ENCODE data around the gene SMIM22. TPM values are rescaled to one million over a fixed set of nuclear protein-coding genes. Genes with fewer than 3 reads are reported as not detected.

The SMIM22 gene, protein sequence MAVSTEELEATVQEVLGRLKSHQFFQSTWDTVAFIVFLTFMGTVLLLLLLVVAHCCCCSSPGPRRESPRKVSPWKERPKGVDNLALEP
- total RNA-seq (2014; rRNA removed; shearing (Covaris generic)), result not detected in 2 replicates

DNA sequence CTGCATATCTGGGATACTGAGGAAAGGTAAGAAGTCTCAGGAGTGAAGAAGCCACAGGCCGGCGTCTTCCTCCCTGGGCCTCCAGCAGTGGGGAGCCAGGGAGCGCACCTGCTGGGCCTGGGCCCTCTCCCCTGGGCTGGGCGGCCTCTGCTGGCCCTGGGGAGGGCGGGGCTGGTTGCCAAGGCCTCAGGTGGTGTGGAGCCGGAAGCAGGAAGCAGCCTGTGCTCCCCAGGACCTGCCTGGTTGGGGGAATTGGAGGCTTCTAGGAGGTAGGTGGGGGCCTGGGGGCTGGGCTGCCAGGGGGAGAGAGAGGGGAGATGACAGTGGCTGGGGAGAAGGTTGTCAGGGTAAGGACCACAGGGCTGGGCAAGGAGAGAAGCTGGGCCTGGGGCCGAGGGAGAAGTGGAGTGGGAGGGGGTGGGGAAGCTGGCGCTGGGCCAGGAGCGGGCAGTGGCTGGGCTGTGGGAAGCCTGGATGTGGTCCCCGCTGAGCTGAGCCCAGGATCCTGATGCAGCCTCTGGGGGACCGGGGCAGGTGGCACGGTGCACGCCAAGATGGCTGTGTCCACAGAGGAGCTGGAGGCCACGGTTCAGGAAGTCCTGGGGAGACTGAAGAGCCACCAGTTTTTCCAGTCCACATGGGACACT lies at the start of gene SMIM22:
Gene SMIM22, plus strand, starts transcription at position 189 of the 647 bp plus-strand sequence. Its CDS starts 366 bp downstream, at position 555.
- Histone ChIP-seq H3K4me3 (ENCODE audit: insufficient read depth, low read depth, low read length) (no peak within 1 kb of the TSS), H3K36me3 (replicated peaks; ENCODE audit: control insufficient read depth, insufficient read depth, low read length) (no peaks in the 10 kb centered on the region; the same call in 1 of the 2 replicates), H3K27me3 (ENCODE audit: control insufficient read depth, insufficient read depth, low read length) (no peaks in the 10 kb centered on the region)
- no peak for DNase-seq

DNA sequence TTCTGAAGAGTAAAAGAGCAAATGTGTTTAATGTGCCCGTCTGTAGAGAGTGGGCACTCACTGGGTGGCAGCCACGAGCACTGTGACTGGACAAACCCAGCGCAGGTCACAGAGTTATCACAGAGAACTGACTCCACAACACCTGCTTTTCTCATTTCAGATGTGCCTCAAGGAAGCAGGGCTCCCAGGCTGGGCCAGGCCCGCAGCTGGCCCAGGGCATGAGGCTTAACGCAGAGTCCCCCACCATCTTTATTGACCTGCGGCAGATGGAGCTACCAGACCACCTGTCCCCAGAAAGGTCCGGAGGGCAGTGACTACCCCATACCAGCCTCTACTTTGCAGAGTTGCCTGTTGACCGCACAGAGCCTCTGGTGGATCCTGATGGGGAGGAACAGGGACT lies 49.0 kb upstream of the SMIM22 start:
- H3K4me3 ChIP-seq (ENCODE audit: insufficient read depth, low read depth, low read length), result no peak overlapping the region
- no peak for DNase-seq
- H3K36me3 ChIP-seq (replicated peaks; ENCODE audit: control insufficient read depth, insufficient read depth, low read length), result peaks cover 3% of the 10 kb centered on the region
- no peaks in the 10 kb centered on the region for H3K27me3 ChIP-seq (ENCODE audit: control insufficient read depth, insufficient read depth, low read length)

DNA sequence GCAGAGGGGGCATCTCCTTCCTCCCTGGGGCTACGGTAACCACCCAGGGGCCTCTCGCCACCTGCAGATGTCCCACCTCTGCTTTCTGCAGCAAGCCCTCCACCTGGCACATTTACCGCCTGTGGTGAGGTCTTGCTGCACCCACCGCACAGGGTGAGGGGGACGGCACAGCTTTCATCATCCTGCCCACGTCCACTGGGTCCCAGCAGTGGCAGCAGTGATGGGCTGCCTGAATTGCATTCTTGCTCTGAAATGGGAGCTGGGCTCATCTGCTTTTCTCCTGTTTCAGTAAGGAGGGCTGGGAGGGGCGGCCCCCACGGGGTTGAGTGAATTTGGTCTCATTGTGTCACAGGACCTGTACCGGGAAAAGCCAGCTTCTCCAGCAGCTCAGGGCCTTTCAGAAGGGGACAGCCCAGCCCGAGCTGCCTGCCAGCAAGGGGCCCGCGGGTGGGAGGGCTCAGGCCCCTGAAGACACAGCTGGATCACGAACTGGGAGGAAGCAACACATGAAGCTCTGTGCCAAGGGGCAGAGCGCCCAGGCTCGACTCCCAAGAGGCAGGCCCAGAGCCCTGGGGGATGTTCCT lies 48.1 kb upstream of the SMIM22 start:
- DNase-seq, result peak; percentile 66
- Histone ChIP-seq H3K36me3 (replicated peaks; ENCODE audit: control insufficient read depth, insufficient read depth, low read length) (peaks cover 7% of the 10 kb centered on the region), H3K4me3 (ENCODE audit: insufficient read depth, low read depth, low read length) (no peak overlapping the region), H3K27me3 (ENCODE audit: control insufficient read depth, insufficient read depth, low read length) (no peaks in the 10 kb centered on the region)

DNA sequence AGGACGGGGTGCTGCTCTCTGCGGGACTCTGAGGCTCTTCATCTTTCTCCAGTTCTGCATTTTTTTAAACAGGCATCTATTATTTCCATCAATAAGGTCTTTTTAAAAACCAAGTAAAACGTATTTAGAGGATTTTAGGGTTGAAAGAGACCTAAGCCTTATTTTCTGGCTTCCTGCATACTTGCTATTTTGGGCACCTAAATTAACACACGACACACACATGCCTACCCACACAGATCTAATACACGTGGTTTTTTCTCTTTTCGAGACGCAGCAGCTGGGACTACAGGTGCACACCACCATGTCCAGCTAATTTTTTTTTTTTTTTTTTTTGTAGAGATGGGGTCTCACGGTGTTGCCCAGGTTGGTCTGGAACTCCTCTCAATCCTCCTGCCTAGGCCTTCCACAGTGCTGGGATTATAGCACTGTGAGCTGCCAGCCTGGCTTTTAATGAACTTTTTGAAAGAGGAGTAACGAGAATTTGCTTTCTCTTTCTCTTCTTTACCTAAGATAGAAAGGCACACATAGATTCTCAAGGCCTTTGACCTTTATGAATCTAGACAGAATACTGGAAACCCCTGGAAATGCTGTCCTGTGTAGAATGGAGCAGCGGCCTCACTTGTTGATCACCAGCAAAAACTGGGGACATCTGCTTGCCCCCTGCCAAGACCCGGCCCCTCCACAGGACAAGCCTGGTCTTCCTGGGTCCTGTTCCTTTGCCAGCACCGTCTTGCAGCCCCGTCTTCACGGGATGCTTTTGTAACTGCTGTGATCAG lies 47.1 kb upstream of the SMIM22 start:
- peaks cover 10% of the 10 kb centered on the region for H3K36me3 ChIP-seq (replicated peaks; ENCODE audit: control insufficient read depth, insufficient read depth, low read length)
- no peaks in the 10 kb centered on the region for H3K27me3 ChIP-seq (ENCODE audit: control insufficient read depth, insufficient read depth, low read length)
- DNase-seq, result no peak
- H3K4me3 ChIP-seq (ENCODE audit: insufficient read depth, low read depth, low read length), result no peak overlapping the region

DNA sequence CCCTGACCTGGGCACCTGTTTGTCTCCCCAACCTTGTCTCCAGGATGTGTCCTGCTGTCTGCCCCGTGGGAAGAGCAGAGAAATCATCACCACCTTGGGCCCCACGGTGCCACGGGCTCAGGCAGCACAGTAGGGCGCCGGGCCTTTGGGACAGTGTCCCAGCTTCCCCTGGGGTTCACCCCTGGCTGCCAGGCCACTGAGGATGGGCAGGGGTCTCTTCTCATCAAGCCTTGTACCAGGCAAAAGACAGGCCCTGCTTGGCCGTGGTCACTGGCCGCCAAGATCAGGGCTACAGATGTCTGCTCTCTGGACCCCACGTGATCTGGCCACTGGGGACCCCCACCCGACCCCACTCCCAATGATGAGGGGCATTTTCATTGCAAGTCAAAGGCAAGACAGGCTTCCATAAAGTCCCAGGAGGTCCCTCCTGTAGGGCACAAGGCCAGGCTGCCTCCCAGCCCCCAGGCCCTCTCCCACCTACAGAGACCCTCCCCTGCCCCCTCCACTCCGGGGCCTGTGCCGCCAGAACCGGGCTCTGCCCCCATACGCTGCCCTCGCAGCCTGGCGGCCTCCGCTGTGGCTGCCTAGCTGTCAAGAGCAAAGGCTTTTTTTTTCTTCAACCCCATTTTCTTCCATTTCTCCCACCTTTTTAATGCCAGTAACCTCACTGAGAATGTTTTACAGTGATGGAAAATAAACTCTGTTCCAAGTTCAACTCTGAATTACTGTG lies 46.3 kb upstream of the SMIM22 start:
- no peak for DNase-seq
- no peak overlapping the region for H3K4me3 ChIP-seq (ENCODE audit: insufficient read depth, low read depth, low read length)
- H3K27me3 ChIP-seq (ENCODE audit: control insufficient read depth, insufficient read depth, low read length), result no peaks in the 10 kb centered on the region
- H3K36me3 ChIP-seq (replicated peaks; ENCODE audit: control insufficient read depth, insufficient read depth, low read length), result peaks cover 13% of the 10 kb centered on the region

DNA sequence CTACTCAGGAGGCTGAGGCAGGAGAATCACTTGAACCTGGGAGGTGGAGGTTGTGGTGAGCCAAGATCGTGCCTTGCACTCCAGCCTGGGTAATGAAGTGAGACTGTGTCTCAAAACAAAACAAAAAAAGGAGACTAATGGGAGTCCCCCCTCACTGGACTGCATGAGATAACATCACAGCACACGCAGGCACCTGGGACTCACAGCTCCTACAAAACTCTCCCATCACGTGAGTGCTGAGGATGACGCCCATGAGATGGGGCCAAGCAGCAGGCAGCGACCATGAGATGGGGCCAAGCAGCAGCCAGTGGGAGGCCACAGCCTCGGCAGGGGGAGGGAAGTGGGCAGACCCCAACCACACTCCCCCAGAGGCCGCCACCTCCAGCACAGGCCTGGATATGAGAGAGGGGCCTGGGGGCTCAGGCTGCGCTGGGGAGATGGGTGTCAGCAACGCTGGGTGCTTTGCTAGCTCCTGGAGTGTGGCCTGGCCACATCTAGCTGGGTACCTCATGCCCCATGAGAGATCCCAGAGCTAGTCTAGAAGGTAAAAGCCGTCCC lies 45.4 kb upstream of the SMIM22 start:
- no peak for DNase-seq
- Histone ChIP-seq H3K27me3 (ENCODE audit: control insufficient read depth, insufficient read depth, low read length) (no peaks in the 10 kb centered on the region), H3K36me3 (replicated peaks; ENCODE audit: control insufficient read depth, insufficient read depth, low read length) (peaks cover 14% of the 10 kb centered on the region), H3K4me3 (ENCODE audit: insufficient read depth, low read depth, low read length) (no peak overlapping the region)

DNA sequence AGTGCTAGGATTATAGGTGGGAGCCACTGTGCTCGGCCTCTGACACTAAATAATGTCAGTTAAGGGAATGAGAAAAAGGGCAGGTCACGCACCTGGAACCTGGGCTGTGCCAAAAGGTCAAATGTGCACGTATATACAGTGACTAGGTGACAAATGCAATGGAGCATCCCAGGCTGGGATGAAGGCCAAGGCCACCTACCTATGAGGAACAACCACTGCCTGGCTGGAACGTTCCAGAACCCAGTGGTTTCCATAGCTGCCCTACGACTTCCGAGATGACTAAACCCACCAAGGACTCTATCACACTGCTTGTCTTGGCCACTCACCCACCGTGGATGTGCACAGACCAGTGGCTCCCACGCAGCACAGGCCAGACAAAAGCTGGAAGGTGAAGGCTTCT lies 44.3 kb upstream of the SMIM22 start:
- no peak for DNase-seq
- H3K27me3 ChIP-seq (ENCODE audit: control insufficient read depth, insufficient read depth, low read length), result no peaks in the 10 kb centered on the region
- H3K4me3 ChIP-seq (ENCODE audit: insufficient read depth, low read depth, low read length), result no peak overlapping the region
- peaks cover 19% of the 10 kb centered on the region for H3K36me3 ChIP-seq (replicated peaks; ENCODE audit: control insufficient read depth, insufficient read depth, low read length)

DNA sequence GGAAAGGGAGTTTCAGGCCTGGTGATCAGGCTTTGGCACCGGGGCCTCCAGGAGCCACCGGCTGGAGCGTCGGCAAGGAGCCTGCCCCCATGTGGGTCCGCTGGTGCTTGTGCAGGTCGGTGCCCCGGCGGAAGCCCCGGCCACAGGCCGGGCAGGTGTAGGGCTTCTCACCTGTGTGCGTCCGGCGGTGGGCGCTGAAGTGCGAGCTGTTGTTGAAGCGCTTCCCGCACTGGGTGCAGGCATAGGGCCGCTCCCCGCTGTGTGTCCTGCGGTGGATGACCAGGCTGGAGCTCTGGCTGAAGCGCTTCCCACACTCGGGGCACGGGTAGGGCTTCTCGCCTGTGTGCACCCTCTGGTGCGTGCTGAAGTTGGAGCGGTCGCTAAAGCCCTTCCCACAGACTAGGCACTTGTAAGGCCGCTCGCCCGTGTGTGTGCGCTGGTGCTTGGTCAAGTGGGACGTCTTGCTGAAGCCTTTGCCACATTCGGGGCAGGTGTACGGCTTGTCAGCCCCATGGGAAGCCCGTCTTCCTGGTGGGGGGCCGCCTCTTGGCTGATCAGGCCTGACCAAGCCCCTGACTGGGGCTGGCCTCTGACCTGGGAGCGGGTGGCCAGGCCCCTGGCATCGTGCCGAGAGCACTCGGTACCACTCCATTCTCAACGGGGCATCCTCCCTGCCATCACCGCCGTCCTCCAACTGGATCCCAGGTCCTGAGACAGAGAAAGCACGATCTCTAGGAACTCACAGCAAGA lies 42.6 kb upstream of the SMIM22 start:
- H3K36me3 ChIP-seq (replicated peaks; ENCODE audit: control insufficient read depth, insufficient read depth, low read length), result peaks cover 19% of the 10 kb centered on the region
- DNase-seq, result peak; percentile 46
- H3K27me3 ChIP-seq (ENCODE audit: control insufficient read depth, insufficient read depth, low read length), result no peaks in the 10 kb centered on the region
- no peak overlapping the region for H3K4me3 ChIP-seq (ENCODE audit: insufficient read depth, low read depth, low read length)

DNA sequence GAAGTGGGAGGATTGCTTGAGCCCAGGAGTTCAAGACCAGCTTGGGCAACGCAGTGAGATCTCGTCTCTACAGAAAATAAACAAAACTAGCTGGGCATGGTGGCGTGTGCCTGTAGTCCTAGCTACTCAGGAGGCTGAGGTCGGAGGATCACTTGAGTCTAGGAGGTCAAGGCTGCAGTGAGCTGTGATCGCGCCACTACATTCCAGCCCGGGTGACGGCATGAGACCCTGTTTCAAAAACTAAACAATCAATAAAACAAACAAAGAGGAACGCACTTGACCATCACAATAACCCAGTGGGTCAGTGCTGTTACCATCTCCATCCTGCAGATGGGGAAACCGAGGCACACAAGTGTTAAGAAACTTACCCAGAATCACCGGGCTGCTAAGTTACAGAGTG lies 41.9 kb upstream of the SMIM22 start:
- H3K36me3 ChIP-seq (replicated peaks; ENCODE audit: control insufficient read depth, insufficient read depth, low read length), result peaks cover 19% of the 10 kb centered on the region
- no peaks in the 10 kb centered on the region for H3K27me3 ChIP-seq (ENCODE audit: control insufficient read depth, insufficient read depth, low read length)
- no peak overlapping the region for H3K4me3 ChIP-seq (ENCODE audit: insufficient read depth, low read depth, low read length)
- no peak for DNase-seq

DNA sequence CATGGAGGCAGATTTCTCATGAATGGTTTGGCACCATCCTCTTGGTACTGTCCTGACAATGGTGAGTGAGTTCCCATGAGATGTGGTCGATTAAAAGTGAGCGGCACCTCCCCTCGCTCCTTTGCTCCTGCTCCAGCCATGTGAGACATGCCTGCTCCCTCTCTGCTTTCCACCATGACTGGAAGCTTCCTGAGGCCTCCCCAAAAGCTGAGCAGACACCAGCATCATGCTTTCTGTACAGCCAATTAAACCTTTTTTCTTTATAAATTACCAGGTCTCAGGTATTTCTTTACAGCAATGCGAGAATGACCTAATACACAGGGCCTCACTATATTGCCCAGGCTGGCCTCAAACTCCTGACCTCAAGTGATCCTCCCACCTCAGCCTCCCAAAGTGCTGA lies 40.3 kb upstream of the SMIM22 start:
- Histone ChIP-seq H3K36me3 (replicated peaks; ENCODE audit: control insufficient read depth, insufficient read depth, low read length) (peaks cover 25% of the 10 kb centered on the region), H3K27me3 (ENCODE audit: control insufficient read depth, insufficient read depth, low read length) (no peaks in the 10 kb centered on the region), H3K4me3 (ENCODE audit: insufficient read depth, low read depth, low read length) (no peak overlapping the region)
- DNase-seq, result no peak

DNA sequence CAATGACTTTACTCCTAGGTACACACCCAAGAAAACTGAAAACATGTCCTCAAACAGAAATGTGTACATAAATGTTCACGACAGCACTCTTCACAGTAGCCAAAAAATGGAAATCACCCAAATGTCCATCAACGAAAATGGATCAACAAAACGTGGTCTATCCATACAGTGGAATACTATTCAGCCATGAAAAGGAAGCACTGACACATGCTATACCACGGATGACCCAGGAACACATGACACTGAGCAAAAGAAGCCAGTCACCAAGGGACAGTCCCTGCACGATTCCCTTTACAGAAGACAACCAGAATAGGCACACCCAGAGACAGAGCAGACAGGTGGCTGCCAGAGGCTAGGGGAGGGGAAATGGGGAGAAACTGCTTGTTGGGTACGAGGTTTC lies 39.5 kb upstream of the SMIM22 start:
- Histone ChIP-seq H3K36me3 (replicated peaks; ENCODE audit: control insufficient read depth, insufficient read depth, low read length) (peaks cover 31% of the 10 kb centered on the region), H3K4me3 (ENCODE audit: insufficient read depth, low read depth, low read length) (no peak overlapping the region), H3K27me3 (ENCODE audit: control insufficient read depth, insufficient read depth, low read length) (no peaks in the 10 kb centered on the region)
- DNase-seq, result no peak

DNA sequence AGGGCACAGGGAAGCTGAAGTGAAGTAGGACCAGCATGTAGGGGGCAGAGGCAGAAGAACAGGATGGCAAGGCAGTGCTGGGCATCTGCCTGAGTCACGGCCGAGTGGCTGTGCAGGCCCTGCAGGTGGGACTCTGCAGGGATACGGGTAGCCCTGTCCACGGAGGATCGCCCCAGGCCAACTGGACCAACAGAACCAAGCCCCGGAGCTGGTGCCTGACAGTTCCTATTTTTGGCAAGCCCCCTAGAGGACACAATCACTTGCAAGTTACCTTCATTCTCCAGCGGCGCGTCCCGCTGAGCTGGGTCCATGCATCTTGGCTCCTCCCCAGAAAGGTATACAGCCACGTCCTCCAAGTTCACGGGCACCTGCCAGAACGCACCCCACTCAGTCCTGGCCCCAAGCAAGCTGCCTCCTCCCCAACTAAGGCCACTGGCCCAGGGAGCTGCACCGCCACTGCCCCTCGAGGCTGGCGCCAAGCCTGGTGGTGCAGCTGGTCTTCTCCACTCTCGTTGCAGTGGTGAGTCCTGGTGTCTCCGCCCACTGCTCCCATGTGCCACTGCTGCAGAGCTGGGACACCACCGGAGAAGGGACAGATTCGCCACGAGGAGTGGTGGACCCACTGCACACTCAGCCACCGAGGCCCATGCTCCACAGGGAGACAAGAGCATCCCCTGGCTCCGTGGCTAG lies 34.8 kb upstream of the SMIM22 start:
- DNase-seq, result no peak
- Histone ChIP-seq H3K36me3 (replicated peaks; ENCODE audit: control insufficient read depth, insufficient read depth, low read length) (peaks cover 34% of the 10 kb centered on the region), H3K27me3 (ENCODE audit: control insufficient read depth, insufficient read depth, low read length) (no peaks in the 10 kb centered on the region), H3K4me3 (ENCODE audit: insufficient read depth, low read depth, low read length) (no peak overlapping the region)

DNA sequence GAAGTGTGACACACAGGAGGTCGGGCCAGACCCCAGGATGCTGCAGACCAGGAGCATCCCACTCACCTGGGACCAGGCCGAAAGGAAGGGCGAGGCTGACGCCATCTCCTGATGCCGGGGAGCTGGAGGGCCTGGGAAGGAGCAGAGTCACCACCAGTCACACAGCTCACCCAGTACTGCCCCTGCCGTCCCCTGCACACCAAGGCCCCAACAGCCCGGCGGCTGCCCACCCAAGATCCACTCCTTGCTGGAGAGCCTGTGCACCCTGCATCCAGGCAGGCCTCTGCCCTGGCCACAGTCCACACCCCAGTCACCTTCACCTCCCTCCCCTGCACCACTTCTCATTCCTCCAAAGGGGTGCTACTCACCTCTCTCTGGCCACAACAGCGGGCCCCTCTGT lies 33.0 kb upstream of the SMIM22 start:
- no peak overlapping the region for H3K4me3 ChIP-seq (ENCODE audit: insufficient read depth, low read depth, low read length)
- no peaks in the 10 kb centered on the region for H3K27me3 ChIP-seq (ENCODE audit: control insufficient read depth, insufficient read depth, low read length)
- peaks cover 31% of the 10 kb centered on the region for H3K36me3 ChIP-seq (replicated peaks; ENCODE audit: control insufficient read depth, insufficient read depth, low read length)
- no peak for DNase-seq

Measured in H7 (cell line).